Lower leg skin (tissue), 3 donors: ENCODE data around the gene GRHL3.

Experiments used
- POLR2A ChIP-seq, 2 donors: fragments of 450-650 bp; IDR thresholded peaks; one replicate each; pipeline ENCODE4 v1.6.1; 2016 to 2017; ENCODE audit warnings: antibody characterized with exemption in 2 of 2, mild to moderate bottlenecking in 1 of 2, moderate library complexity in 1 of 2
- TF ChIP-seq, protein P1 (sequence below), 3 donors: fragments of 450-650 bp; IDR thresholded peaks; one replicate each; pipeline ENCODE4 v1.5.1; 2016; ENCODE audit warnings: antibody characterized with exemption in 3 of 3, mild to moderate bottlenecking in 3 of 3, moderate library complexity in 2 of 3

DNA sequence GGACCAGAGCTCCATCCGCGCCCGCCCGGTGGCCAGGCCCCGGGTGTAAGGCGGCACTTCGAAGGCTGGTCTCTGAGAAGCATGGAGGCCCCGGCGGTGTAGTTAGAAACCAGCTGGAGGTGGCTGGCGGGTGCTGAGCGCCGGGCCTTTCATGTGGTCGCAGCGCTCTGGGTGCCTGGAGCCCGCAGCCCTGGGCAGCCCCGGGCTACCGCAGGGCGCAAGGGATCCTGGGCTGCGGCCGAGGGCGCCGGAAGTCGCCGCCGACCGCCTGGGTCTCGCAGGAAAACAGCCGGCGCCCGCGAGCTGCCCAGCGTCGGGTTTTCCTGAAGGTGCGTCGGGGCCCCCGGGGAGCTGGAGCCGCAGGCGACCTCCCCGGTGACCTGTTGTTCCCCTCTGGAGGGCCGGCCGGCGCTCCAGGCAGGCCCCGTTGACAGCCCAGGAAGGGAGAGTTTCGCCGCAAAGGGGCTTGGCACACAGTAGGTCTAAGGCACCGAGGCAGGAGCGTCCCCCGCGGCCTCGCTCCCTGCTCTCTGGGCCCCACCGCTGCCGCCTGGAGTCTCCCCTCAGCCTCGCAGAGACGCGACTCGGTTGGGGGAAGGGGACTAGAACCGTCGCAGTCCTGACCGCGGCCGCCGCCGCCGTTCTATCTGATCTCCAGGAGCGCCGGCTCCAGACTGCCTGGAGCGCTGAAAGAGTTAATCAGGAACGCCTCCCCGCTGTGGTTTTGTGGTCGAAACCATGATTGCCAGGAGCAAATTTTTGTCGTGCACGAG is 2.7 kb downstream of the GRHL3 start:
- TF ChIP-seq POLR2A (IDR thresholded peaks at IDR 0.05) = no peak
- TF ChIP-seq, protein P1, sequence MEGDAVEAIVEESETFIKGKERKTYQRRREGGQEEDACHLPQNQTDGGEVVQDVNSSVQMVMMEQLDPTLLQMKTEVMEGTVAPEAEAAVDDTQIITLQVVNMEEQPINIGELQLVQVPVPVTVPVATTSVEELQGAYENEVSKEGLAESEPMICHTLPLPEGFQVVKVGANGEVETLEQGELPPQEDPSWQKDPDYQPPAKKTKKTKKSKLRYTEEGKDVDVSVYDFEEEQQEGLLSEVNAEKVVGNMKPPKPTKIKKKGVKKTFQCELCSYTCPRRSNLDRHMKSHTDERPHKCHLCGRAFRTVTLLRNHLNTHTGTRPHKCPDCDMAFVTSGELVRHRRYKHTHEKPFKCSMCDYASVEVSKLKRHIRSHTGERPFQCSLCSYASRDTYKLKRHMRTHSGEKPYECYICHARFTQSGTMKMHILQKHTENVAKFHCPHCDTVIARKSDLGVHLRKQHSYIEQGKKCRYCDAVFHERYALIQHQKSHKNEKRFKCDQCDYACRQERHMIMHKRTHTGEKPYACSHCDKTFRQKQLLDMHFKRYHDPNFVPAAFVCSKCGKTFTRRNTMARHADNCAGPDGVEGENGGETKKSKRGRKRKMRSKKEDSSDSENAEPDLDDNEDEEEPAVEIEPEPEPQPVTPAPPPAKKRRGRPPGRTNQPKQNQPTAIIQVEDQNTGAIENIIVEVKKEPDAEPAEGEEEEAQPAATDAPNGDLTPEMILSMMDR (IDR thresholded peaks at IDR 0.05) = no peak
